Measurements from ENCODE around the gene SLC26A8.

DNA sequence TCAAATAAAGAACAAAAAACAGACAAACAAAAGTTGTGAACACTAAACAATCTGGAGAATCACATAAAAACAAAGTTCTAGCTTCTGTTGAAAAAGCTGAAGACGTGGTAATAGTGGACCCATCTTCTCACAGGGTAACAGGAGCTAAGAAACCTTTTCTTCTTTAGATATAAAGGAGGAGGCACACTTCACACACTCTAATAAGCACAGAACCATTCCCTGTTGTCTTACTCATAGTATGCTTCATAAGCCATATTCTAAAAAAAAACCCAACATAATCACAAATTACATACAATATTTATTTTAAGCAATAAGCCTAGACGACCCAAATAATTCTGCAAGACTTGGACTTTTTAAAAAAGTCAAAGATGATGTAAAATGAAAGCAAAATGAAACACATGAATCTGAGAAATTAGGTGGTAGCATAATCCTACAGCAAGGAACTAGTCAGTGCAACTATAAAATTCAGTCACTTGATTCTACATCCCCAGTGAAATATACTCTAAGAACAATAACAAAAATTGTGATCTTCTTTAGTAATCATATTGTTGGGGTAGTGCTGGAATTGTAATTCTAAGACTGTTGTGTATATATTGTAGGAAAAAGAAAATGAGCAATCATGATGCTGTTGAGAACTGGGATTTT lies 119.2 kb downstream of the SLC26A8 start:
- TF ChIP-seq CTCF (conservative IDR thresholded peaks at IDR 0.05; ENCODE audit: low read depth in 2 of 2) (no peak), REST (IDR thresholded peaks at IDR 0.05; ENCODE audit: unreplicated experiment) (no peak), JUNB (IDR thresholded peaks at IDR 0.05; ENCODE audit: unreplicated experiment) (no peak), EZH2phosphoT487 (IDR thresholded peaks at IDR 0.05; ENCODE audit: unreplicated experiment) (no peak), EZH2 (IDR thresholded peaks at IDR 0.05; ENCODE audit: low read depth, unreplicated experiment) (no peak), POLR2AphosphoS5 (IDR thresholded peaks at IDR 0.05; ENCODE audit: low read depth) (no peak), CREB1 (CRISPR knock-in tag; IDR thresholded peaks at IDR 0.05; ENCODE audit: low read depth) (no peak), ZNF114 (CRISPR knock-in tag; IDR thresholded peaks at IDR 0.05) (no peak)

Measured in GM23338 (cell line).